Kidney tubule cell (primary cell): ENCODE measurements around the gene TM7SF2.

Experiments used
- DNase-seq: peaks from one replicate; pipeline ENCODE4 v3.0.0-alpha.2; 2018; ENCODE audit warnings: low spot score

TM7SF2 gene

GRCh38 chr11:65157336-65157735 lies 45.7 kb downstream of the TM7SF2 start:
- DNase-seq: no peak

DNA sequence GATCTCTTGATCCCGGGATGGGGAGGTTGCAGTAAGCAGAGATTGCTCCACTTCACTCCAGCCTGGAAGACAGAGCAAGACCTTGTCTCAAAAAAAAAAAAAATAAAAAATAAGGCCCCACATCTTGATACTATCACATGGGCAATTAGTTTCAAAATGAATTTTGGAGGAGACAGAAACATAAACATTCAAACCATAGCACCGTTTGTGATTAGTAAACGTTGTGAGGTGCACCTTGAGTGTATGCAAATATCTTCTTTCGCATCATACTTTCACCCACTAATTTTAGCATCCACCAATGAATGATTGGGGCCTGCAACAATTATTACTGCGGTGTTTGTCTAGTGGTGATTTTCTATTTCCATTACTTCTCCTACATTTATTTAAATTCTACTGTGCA lies 47.3 kb downstream of the TM7SF2 start:
- DNase-seq: no peak

DNA sequence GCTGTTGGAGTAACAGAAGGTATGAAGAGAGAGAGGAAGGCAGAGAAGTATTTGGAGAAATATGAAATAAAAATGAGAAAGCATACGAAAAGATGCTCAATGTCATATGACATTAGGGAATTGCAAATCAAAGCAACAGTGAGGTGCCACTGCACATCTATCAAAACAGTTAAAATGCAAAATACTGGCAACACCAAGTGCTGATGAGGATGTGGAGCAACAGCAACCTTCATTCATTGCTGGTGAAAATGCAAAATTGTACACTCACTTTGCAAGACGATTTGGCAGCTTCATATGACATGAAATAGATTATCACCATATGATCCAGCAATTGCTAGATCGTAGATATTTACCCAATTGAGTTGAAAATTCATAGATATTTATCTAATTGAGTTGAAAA lies 49.0 kb downstream of the TM7SF2 start:
- DNase-seq: no peak

DNA sequence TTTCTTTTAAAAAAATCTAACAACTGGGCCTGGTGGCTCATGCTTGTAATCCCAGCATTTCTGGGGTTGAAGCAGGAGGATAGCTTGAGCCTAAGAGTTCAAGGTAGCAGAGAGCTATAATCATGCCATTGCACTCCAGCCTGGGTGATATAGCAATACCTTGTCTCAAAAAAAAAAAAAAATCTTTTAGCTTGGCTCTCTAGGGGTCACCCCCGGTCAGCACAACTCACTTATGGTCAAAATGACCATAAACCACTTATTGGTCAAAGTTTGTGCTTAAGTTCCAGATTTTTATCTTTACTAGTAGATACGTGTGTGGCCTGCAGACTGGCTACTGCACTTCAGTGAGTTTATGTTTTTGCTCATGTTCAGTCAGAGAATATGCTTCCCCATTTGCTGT lies 52.0 kb downstream of the TM7SF2 start:
- DNase-seq: no peak
